Measurements from ENCODE around the gene FBXO33. TPM values are rescaled to one million over a fixed set of nuclear protein-coding genes. Genes with fewer than 3 reads are reported as not detected.
A peak's percentile ranks its signal among the peaks of the same experiment; 100 is the strongest.
"Not testable (repeated sequence)": the region's sequence is repeated elsewhere in the genome, so short reads cannot be mapped to it uniquely, and the experiment has no call there.

Gene FBXO33
- total RNA-seq, 4 donors from 2014 or later, result 12.6 to 25.2 (median 16.4) TPM

GRCh38 chr14:39366460-39367386 lies 65.5 kb downstream of the FBXO33 start:
- ATAC-seq (ENCODE audit: low FRiP score) (peak; percentile 39), DNase-seq (ENCODE audit: low spot score) (no peak)
- TF ChIP-seq CTCF (IDR thresholded peaks at IDR 0.05), result no peak

- no peak for TF ChIP-seq CTCF (IDR thresholded peaks at IDR 0.05)
- no peak for DNase-seq (ENCODE audit: low spot score)
- ATAC-seq (ENCODE audit: low FRiP score), result no peak
Measured at GRCh38 chr14:39365354-39365753, 66.9 kb downstream of the FBXO33 start.

- ATAC-seq (ENCODE audit: low FRiP score), result no peak
- no peak for DNase-seq (ENCODE audit: low spot score)
- no peak for TF ChIP-seq CTCF (IDR thresholded peaks at IDR 0.05)
Measured at GRCh38 chr14:39364509-39364908, 67.7 kb downstream of the FBXO33 start.

- not testable (repeated sequence) for DNase-seq (ENCODE audit: low spot score); ATAC-seq (ENCODE audit: low FRiP score)
Measured at GRCh38 chr14:39361556-39361955, 70.7 kb downstream of the FBXO33 start.

GRCh38 chr14:39360316-39360715 lies 71.9 kb downstream of the FBXO33 start:
- no peak for DNase-seq (ENCODE audit: low spot score)
- ATAC-seq (ENCODE audit: low FRiP score), result no peak
- TF ChIP-seq CTCF (IDR thresholded peaks at IDR 0.05), result no peak

- not testable (repeated sequence) for DNase-seq (ENCODE audit: low spot score); ATAC-seq (ENCODE audit: low FRiP score)
Measured at GRCh38 chr14:39359069-39359468, 73.2 kb downstream of the FBXO33 start.

GRCh38 chr14:39351708-39352107 lies 80.5 kb downstream of the FBXO33 start:
- DNase-seq (ENCODE audit: low spot score) (no peak), ATAC-seq (ENCODE audit: low FRiP score) (no peak)
- no peak for TF ChIP-seq CTCF (IDR thresholded peaks at IDR 0.05)

- no peak for ATAC-seq (ENCODE audit: low FRiP score)
Measured at GRCh38 chr14:39350866-39351265, 81.4 kb downstream of the FBXO33 start.

More at GRCh38 chr14:39350866-39351265, 81.4 kb downstream of the FBXO33 start:
- DNase-seq (ENCODE audit: low spot score), result no peak
- TF ChIP-seq CTCF (IDR thresholded peaks at IDR 0.05), result no peak

Measured in omental fat pad (tissue), 4 donors.